ENCODE results near the gene AFAP1L1. TPM values are rescaled to one million over a fixed set of nuclear protein-coding genes. Genes with fewer than 3 reads are reported as not detected.

AFAP1L1 gene
- polyA plus RNA-seq, 1 experiment, result 1.8 TPM

DNA sequence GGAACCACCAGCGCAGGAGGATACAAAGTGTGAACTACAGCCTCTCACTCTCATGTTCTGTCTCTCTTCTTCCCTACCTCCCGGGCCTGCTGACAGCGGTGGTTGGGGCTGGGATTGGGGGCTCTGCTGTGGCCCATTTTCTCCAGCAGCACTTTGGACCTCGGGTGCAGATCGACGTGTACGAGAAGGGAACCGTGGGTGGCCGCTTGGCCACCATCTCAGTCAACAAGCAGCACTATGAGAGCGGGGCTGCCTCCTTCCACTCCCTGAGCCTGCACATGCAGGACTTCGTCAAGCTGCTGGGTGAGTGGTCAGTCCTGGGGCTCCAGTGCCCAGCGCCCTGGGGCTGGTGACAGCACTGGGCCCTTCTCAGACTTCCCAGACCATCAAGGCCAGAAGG lies 90.9 kb downstream of the AFAP1L1 start:
- Histone ChIP-seq H3K9me3 (ENCODE audit: control insufficient read depth, insufficient read depth, low read length) (no peaks in the 10 kb centered on the region; the same call in 1 of the 2 replicates), H3K27ac (ENCODE audit: low read depth, low read length) (no peak overlapping the region), H3K27me3 (ENCODE audit: control insufficient read depth, insufficient read depth, low read length) (no peaks in the 10 kb centered on the region), H3K4me3 (ENCODE audit: low read depth, low read length) (no peak overlapping the region)
- no peak for DNase-seq (ENCODE audit: low read depth, low spot score)
- ChIA-PET CTCF (interaction anchor here (1.8 kb wide), 1 partner anchor 9 kb away, joined by 6 read pairs; no protein-coding TSS in a partner anchor), POLR2A (no interaction called here)
- TF ChIP-seq CTCF (IDR thresholded peaks at IDR 0.05; ENCODE audit: low read depth, low read length), result no peak

DNA sequence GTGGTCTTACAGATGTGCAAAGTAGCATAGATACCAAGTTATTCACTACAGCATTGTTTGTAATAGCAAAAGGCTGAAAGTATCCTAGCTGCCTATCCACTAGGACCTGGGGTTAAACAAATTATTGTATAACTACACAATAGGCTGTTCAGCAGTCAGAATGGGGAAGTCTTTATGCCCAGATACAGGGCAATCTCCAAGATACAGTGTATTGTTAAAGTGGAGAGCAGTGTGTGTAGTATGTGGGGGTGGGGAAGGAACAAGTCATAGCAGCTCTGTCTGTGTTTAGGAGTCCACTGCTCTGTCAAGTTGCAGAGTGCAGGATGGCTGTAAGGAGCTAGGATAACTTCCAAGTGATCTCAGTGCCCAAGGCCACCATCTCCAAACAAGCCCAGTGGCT lies 91.7 kb downstream of the AFAP1L1 start:
- H3K4me3 ChIP-seq (ENCODE audit: low read depth, low read length), result no peak overlapping the region
- H3K27ac ChIP-seq (ENCODE audit: low read depth, low read length), result no peak overlapping the region
- CTCF ChIA-PET, result interaction anchor here (1.8 kb wide), 1 partner anchor 8 kb away, joined by 6 read pairs; no protein-coding TSS in a partner anchor
- TF ChIP-seq CTCF (IDR thresholded peaks at IDR 0.05; ENCODE audit: low read depth, low read length), result no peak
- POLR2A ChIA-PET, result interaction anchor here (1.1 kb wide), 1 partner anchor 59 kb away, joined by 3 read pairs; no protein-coding TSS in a partner anchor
- DNase-seq (ENCODE audit: low read depth, low spot score), result no peak
- H3K27me3 ChIP-seq (ENCODE audit: control insufficient read depth, insufficient read depth, low read length), result no peaks in the 10 kb centered on the region
- no peaks in the 10 kb centered on the region for H3K9me3 ChIP-seq (ENCODE audit: control insufficient read depth, insufficient read depth, low read length)

DNA sequence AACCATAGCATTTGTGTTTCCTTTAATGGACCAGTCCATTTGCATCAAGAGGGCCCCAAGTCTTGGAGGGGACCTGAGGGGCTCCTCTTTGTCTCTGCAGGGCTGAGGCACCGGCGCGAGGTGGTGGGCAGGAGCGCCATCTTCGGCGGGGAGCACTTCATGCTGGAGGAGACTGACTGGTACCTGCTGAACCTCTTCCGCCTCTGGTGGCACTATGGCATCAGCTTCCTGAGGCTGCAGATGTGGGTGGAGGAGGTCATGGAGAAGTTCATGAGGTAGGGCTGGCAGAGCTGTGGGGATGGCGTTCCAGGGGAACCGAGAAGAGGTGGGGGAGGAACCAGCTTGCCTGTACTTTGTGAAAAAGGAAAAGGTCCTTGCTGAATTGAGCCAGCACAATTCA lies 92.3 kb downstream of the AFAP1L1 start:
- Histone ChIP-seq H3K9me3 (ENCODE audit: control insufficient read depth, insufficient read depth, low read length) (no peaks in the 10 kb centered on the region), H3K27me3 (ENCODE audit: control insufficient read depth, insufficient read depth, low read length) (no peaks in the 10 kb centered on the region), H3K4me3 (ENCODE audit: low read depth, low read length) (no peak overlapping the region), H3K27ac (ENCODE audit: low read depth, low read length) (no peak overlapping the region)
- no peak for DNase-seq (ENCODE audit: low read depth, low spot score)
- POLR2A ChIA-PET, result interaction anchor here (1.1 kb wide), 1 partner anchor 59 kb away, joined by 3 read pairs; no protein-coding TSS in a partner anchor
- CTCF ChIA-PET, result interaction anchor here (1.1 to 1.8 kb wide), 2 partner anchors 8 to 202 kb away, joined by 4 to 6 read pairs; no protein-coding TSS in a partner anchor
- no peak for TF ChIP-seq CTCF (IDR thresholded peaks at IDR 0.05; ENCODE audit: low read depth, low read length)

- CTCF ChIA-PET, result interaction anchor here (1.1 to 5.5 kb wide), 2 partner anchors 69 to 201 kb away, joined by 4 to 81 read pairs; no protein-coding TSS in a partner anchor
- no peak overlapping the region for H3K27ac ChIP-seq (ENCODE audit: low read depth, low read length)
- no peak for TF ChIP-seq CTCF (IDR thresholded peaks at IDR 0.05; ENCODE audit: low read depth, low read length)
Measured at GRCh38 chr5:149364719-149365118, 93.1 kb downstream of the AFAP1L1 start.

GRCh38 chr5:149365418-149365817 lies 93.8 kb downstream of the AFAP1L1 start:
- TF ChIP-seq CTCF (IDR thresholded peaks at IDR 0.05; ENCODE audit: low read depth, low read length), result no peak
- POLR2A ChIA-PET, result interaction anchor here (3.6 kb wide), 1 partner anchor 68 kb away, joined by 31 read pairs; no protein-coding TSS in a partner anchor
- DNase-seq (ENCODE audit: low read depth, low spot score), result no peak
- no peaks in the 10 kb centered on the region for H3K9me3 ChIP-seq (ENCODE audit: control insufficient read depth, insufficient read depth, low read length)
- H3K27me3 ChIP-seq (ENCODE audit: control insufficient read depth, insufficient read depth, low read length), result no peaks in the 10 kb centered on the region
- no peak overlapping the region for H3K27ac ChIP-seq (ENCODE audit: low read depth, low read length)
- H3K4me3 ChIP-seq (ENCODE audit: low read depth, low read length), result no peak overlapping the region
- CTCF ChIA-PET, result interaction anchor here (2.5 to 7.2 kb wide), 3 partner anchors 48 to 100 kb away, joined by 11 to 90 read pairs (median 81); no protein-coding TSS in a partner anchor

More at GRCh38 chr5:149364719-149365118, 93.1 kb downstream of the AFAP1L1 start:
- POLR2A ChIA-PET, result interaction anchor here (1.1 kb wide), 1 partner anchor 58 kb away, joined by 3 read pairs; no protein-coding TSS in a partner anchor
- no peak overlapping the region for H3K4me3 ChIP-seq (ENCODE audit: low read depth, low read length)
- H3K27me3 ChIP-seq (ENCODE audit: control insufficient read depth, insufficient read depth, low read length), result no peaks in the 10 kb centered on the region
- DNase-seq (ENCODE audit: low read depth, low spot score), result no peak
- H3K9me3 ChIP-seq (ENCODE audit: control insufficient read depth, insufficient read depth, low read length), result no peaks in the 10 kb centered on the region
